GM12891 (cell line): ENCODE data around the gene RAP1GAP.

Experiments
- DNase-seq: peaks from one replicate; pipeline ENCODE4 v3.0.0; 2011; ENCODE audit warnings: low spot score; ENCODE audit not compliant: insufficient read length
- FAIRE-seq: peaks from 2 replicates; lab custom pipeline; 2011; peaks lifted over from hg19 to GRCh38; lab: Jason Lieb, UNC
- PAX5 ChIP-seq: IDR thresholded peaks from 2 replicates; pipeline ENCODE4 v1.6.1; 2011; ENCODE audit warnings: low read length, moderate library complexity, mild to moderate bottlenecking; ENCODE audit not compliant: insufficient read depth, severe bottlenecking
- POLR2A ChIP-seq: IDR thresholded peaks from 2 replicates; pipeline ENCODE4 v1.6.1; 2011; ENCODE audit warnings: low read depth, low read length, control low read depth
- POLR2AphosphoS5 ChIP-seq: IDR thresholded peaks from 2 replicates; pipeline ENCODE4 v1.6.1; 2011; ENCODE audit warnings: low read depth, low read length, control low read depth
- POU2F2 ChIP-seq: IDR thresholded peaks from 2 replicates; pipeline ENCODE4 v1.6.1; 2011; ENCODE audit warnings: low read depth, mild to moderate bottlenecking, control low read depth, low read length, moderate library complexity
- SPI1 ChIP-seq: IDR thresholded peaks from 2 replicates; pipeline ENCODE4 v1.6.1; 2011; ENCODE audit warnings: low read depth, low read length, control low read depth
- TAF1 ChIP-seq: IDR thresholded peaks from 2 replicates; pipeline ENCODE4 v1.6.1; 2011; ENCODE audit warnings: low read depth, low read length, control low read depth

RAP1GAP gene

DNA sequence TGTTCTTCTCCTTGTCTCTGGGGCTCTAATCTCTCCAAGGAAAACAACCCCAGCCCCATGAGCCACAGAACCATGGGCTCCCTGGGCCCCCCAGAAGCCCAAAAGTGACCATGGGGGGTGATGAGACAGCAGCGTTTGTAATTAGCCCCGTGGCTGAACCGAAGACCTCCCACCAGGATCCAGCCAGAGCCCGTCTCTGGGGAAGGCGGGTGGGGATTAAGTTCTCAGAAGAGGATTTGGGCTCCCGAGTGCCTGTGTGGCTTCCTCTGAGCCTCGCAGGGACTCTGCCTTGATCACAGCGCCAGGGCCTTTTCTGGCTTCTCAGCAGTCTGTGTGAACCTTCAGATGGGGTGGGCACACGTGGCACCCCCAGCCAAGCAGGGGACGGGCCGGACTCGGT, 82.9 kb downstream of the RAP1GAP start:
- DNase-seq (no peak), FAIRE-seq (no peak)
- TF ChIP-seq PAX5 (no peak), POLR2AphosphoS5 (no peak), POU2F2 (no peak), TAF1 (no peak), POLR2A (no peak), SPI1 (no peak)

DNA sequence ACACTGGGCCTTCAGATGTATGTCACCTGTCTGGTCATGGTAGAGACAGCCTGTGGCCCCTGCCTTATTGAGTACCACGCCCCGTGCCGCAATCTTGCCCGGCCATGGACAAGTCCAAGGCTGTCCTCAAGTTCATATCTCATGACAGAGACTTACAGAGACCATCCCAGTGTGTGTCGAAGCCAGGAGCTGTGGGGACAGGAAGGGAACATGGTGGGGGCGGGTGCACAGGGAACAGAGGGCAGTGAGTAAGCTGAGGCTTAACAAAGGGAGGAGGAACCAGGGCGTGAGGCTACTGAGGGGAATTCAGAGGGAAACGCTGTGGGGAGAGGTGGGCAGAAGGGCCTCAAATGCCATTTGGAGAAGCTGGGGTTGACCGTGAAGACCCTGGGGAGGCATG, 84.1 kb downstream of the RAP1GAP start:
- FAIRE-seq (no peak), DNase-seq (no peak)
- no peak for TF ChIP-seq TAF1

DNA sequence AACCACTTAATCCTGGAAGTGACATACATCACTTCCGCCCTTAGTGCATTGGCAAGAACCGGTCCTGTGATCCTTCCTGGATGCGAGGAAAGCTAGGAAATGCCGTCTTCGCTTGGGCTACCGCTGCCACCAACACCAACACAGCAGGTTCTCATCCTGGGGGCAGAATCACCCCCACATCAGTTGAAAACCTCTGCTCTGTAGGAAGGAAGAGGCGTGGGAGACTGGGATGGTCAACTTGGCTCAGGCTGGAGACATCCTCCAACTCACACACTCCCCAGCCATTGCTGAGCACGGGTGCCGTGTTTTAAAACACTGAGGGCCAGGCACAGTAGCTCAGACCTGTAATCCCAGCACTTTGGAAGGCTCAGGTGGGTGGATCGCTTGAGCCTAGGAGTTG, 85.1 kb downstream of the RAP1GAP start:
- DNase-seq, result no peak
- TF ChIP-seq PAX5 (no peak), POLR2A (no peak), TAF1 (no peak), SPI1 (no peak), POU2F2 (no peak), POLR2AphosphoS5 (no peak)
- no peak for FAIRE-seq

DNA sequence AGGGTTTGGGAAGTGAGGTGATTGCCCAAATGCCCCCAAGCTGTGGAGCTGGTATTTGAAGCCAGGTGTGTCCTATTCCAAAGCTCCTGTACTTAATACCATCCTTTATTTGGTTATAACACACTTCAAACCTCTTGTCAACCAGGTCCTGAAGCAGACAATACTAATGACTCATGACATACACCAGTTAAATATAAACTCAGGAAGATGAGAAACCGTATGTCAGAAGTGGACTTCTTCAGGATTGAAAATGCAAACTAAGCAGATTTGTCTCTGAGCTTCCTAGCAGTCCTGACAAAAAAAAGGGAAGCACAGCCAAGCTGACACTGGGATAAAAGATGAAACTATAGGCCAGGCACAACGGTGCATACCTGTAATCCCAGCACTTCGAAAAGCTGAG, 89.4 kb downstream of the RAP1GAP start:
- TF ChIP-seq SPI1 (no peak), TAF1 (no peak), PAX5 (no peak), POLR2A (no peak), POLR2AphosphoS5 (no peak), POU2F2 (no peak)
- no peak for FAIRE-seq
- no peak for DNase-seq

DNA sequence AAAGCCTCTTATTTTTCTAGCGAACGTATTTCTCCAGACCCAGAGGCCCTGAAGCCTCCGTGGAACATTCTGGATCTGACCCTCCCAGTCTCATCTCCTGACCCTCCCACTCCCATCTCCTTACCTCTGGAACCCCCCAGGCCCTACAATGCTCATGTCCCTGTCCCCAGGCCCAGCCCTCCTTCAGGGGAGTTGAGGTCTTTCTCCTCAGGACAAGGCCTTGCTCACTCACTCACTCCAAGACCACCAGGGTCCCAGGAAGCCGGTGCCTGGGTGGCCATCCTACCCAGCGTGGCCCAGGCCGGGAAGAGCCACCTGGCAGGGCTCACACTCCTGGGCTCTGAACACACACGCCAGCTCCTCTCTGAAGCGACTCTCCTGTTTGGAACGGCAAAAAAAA, 91.2 kb downstream of the RAP1GAP start:
- DNase-seq (no peak), FAIRE-seq (no peak)
- TF ChIP-seq PAX5, result no peak

DNA sequence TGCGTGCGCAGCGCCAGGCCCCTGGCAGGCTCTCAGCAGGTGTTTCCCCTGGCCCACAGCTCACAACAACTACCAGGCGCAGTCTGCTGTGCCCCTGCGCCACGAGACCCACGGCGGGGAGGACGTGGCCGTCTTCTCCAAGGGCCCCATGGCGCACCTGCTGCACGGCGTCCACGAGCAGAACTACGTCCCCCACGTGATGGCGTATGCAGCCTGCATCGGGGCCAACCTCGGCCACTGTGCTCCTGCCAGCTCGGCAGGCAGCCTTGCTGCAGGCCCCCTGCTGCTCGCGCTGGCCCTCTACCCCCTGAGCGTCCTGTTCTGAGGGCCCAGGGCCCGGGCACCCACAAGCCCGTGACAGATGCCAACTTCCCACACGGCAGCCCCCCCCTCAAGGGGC, 91.8 kb downstream of the RAP1GAP start:
- DNase-seq (no peak), FAIRE-seq (no peak)
- TF ChIP-seq TAF1 (no peak), POLR2AphosphoS5 (no peak), SPI1 (no peak), PAX5 (no peak), POU2F2 (no peak)

DNA sequence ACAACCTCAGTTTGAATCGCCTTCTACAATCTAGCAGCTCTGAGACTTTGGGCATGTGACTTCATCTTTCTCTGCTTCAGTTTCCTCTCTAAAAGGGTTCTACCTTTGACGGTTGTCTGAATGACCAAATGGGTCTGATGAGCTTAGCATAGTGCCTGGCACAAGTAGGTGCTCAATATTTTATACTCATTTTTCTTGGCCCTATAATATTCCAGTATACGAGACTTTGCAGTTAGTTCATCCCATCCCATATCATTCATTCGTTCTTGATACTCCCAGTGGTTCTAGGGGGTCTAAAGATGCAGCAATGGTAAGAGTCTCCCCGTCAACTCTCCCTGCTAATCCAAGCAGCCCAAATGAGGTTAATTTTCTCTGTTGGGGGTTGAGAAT, 92.4 kb downstream of the RAP1GAP start:
- DNase-seq, result no peak
- no peak for FAIRE-seq
- TF ChIP-seq POU2F2 (no peak), PAX5 (no peak), TAF1 (no peak), POLR2A (no peak), POLR2AphosphoS5 (no peak), SPI1 (no peak)

DNA sequence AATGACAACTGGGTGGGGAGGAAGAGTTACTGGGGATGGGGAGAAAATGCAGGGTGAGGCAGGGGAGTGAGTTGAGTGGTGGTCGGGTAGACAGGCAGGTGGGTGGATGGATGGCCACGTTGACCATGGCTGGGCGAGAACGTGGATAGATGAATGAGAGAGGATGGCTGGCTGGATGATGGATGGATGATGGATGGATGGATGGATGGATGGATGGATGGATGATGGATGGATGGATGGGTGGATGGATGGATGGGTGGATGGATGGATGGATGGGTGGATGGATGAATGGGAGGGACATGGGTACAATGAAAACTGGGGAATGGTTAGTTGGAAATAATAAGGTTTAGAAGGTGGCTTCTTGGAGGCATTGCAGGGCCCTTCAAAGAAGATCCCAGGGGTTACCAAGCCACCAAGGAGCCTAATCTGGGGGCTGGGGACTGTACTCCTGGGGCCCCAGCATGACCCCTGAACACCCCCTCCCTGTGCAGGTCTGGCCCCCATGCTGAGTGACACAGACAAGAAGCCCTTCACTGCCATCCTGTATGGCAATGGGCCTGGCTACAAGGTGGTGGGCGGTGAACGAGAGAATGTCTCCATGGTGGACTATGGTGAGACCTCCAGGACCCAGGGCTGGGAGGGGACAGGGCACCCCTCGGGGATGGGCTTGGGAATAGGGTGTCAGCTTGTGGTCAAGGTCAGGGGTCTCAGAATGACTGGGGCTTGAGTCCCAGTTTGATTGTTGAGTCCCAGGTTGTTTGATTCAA, 92.9 kb downstream of the RAP1GAP start:
- DNase-seq, result no peak
- FAIRE-seq, result no peak
- TF ChIP-seq POU2F2 (no peak), TAF1 (no peak), POLR2A (no peak), PAX5 (no peak), POLR2AphosphoS5 (no peak), SPI1 (no peak)

DNA sequence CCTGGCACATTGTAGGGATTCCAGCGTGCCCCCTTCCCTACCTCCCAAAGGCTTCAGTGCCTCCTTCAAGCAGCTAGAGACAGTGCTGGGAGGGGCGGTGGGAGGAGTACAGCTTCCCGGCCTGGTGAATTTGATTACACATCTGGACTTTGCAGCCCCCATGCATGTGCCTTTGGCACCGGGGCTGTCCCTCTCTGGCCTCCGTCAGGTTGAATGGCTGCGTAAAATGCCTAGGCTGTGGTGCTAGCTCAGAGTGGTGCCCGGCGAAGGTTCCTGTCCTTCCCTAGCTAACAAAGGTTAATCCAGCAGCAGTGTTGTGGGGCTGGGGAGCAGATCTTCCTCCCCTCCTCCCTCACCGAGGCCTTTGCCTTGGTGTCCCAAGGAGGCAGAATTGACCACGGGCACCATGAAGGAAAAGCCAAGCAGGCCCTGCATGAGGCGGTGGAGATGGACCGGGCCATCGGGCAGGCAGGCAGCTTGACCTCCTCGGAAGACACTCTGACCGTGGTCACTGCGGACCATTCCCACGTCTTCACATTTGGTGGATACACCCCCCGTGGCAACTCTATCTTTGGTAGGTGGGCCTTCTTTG, 93.7 kb downstream of the RAP1GAP start:
- no peak for TF ChIP-seq POU2F2
- TF ChIP-seq POLR2AphosphoS5, result no peak
- DNase-seq, result no peak
- FAIRE-seq, result no peak

DNA sequence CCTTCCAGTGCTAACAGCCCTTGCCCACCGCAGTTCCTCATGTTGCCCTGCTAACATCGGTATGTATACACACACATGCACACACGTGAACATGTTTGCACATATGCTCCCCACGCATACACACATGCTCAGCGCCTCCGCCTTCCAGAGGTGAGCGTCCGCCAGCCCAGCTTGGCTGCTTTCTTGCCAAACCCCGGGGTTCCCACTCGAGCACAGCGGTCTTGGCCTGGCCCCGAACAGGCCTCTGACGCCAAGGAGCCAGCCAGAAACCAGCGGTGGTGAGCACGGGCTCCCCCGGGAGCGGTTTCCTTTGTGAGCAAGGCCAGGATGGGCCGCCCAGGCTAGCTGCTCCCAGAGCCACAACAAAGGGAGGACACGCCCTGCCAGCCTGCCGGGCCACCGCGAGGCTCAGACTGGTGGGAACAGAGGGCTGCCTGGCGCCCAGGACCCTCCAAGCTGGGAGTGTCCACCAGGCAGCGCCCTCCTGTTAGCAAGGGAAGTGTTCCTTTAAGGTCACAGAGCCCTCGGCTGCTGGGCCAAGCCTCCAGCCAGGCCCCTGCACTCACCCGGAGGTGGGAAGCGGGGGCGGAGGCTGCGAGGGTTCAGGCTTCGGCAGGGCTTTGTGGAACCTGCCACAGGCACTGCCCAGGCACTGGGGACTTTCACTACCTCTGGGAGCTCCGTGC, 94.5 kb downstream of the RAP1GAP start:
- DNase-seq (no peak), FAIRE-seq (no peak)
- TF ChIP-seq SPI1 (no peak), POU2F2 (no peak), PAX5 (no peak), POLR2AphosphoS5 (no peak), POLR2A (no peak), TAF1 (no peak)
